A673 (cell line): ENCODE data around the gene TM4SF18. TPM values are rescaled to one million over a fixed set of nuclear protein-coding genes. Genes with fewer than 3 reads are reported as not detected.

Source experiments
- BruUV-seq: library from RNA; stranded (reverse); fragments of 400-500 nt; replicated peaks from 2 replicates; lab custom pipeline; 2021; lab: Mats Ljungman, UMichigan
- CTCF ChIA-PET: fragments of 300-600 bp; sonication (Branson Sonifier 250); formaldehyde crosslinking; loops from one replicate; lab custom pipeline; 2022; ENCODE audit warnings: antibody characterized with exemption; lab: Charles Lee
- POLR2A ChIA-PET: fragments of 300-600 bp; sonication (Branson Sonifier 250); formaldehyde crosslinking; loops from one replicate; lab custom pipeline; 2022; ENCODE audit warnings: antibody characterized with exemption; ENCODE audit not compliant: low non-redundant PET; lab: Charles Lee
- DNase-seq: peaks from one replicate; pipeline ENCODE4 v3.0.0-alpha.2; 2015; ENCODE audit warnings: low spot score
- H3K27ac ChIP-seq: fragments of 200-600 bp; sonication (generic); 2 replicates; pipeline ENCODE4 v1.5.1; 2016; ENCODE audit warnings: mixed run types, low read depth, mild to moderate bottlenecking, mixed read lengths, antibody characterized with exemption, low read length; ENCODE audit not compliant: poor library complexity, severe bottlenecking
- H3K27me3 ChIP-seq: fragments of 200-600 bp; sonication (generic); replicated peaks from 2 replicates; pipeline ENCODE4 v1.6.1; 2017; ENCODE audit warnings: mixed run types, low read depth, mild to moderate bottlenecking, mixed read lengths, antibody characterized with exemption, low read length; ENCODE audit not compliant: insufficient read depth, poor library complexity
- H3K36me3 ChIP-seq: fragments of 200-600 bp; sonication (generic); 2 replicates; pipeline ENCODE4 v1.6.1; 2016; ENCODE audit warnings: mixed run types, mild to moderate bottlenecking, mixed read lengths, antibody characterized with exemption, low read length; ENCODE audit not compliant: insufficient read depth, poor library complexity, severe bottlenecking
- H3K4me1 ChIP-seq: fragments of 200-600 bp; sonication (generic); 2 replicates; pipeline ENCODE4 v1.6.1; 2017; ENCODE audit warnings: mixed run types, mild to moderate bottlenecking, mixed read lengths, antibody characterized with exemption, low read length; ENCODE audit not compliant: insufficient read depth, poor library complexity, severe bottlenecking
- H3K4me3 ChIP-seq: fragments of 200-600 bp; sonication (generic); 2 replicates; pipeline ENCODE4 v1.5.1; 2016; ENCODE audit warnings: low read depth, mixed run types, mild to moderate bottlenecking, mixed read lengths, low read length; ENCODE audit not compliant: poor library complexity, severe bottlenecking
- H3K9me3 ChIP-seq: fragments of 200-600 bp; sonication (generic); 2 replicates; pipeline ENCODE4 v1.6.1; 2016; ENCODE audit warnings: mixed run types, low read depth, mild to moderate bottlenecking, mixed read lengths, antibody characterized with exemption, low read length; ENCODE audit not compliant: poor library complexity, severe bottlenecking
- CTCF ChIP-seq: fragments of 300-800, 200-600 bp; sonication (generic); conservative IDR thresholded peaks from 2 replicates; pipeline ENCODE4 v1.5.1; 2017; ENCODE audit warnings: low read depth, mild to moderate bottlenecking, antibody characterized with exemption, low read length, moderate library complexity, mixed read lengths
- EZH2 ChIP-seq: fragments of 200-600 bp; sonication (generic); IDR thresholded peaks from 2 replicates; pipeline ENCODE4 v1.6.1; 2017; ENCODE audit warnings: borderline replicate concordance, low read depth, mild to moderate bottlenecking, mixed read lengths, antibody characterized with exemption, low read length; ENCODE audit not compliant: poor library complexity, severe bottlenecking
- intact Hi-C: fragments of 100-400 bp; cut with micrococcal nuclease; formaldehyde crosslinking; loops from one replicate; pipeline ENCODE4 v1.10.0; 2022; ENCODE audit not compliant: unreplicated experiment
- total RNA-seq: library from RNA; stranded (reverse); gene quantifications from 2 replicates; pipeline ENCODE4 v1.2.3, GENCODE V29; 2021

Gene TM4SF18
- total RNA-seq, 1 experiment from 2014 or later: 1.5 TPM

DNA sequence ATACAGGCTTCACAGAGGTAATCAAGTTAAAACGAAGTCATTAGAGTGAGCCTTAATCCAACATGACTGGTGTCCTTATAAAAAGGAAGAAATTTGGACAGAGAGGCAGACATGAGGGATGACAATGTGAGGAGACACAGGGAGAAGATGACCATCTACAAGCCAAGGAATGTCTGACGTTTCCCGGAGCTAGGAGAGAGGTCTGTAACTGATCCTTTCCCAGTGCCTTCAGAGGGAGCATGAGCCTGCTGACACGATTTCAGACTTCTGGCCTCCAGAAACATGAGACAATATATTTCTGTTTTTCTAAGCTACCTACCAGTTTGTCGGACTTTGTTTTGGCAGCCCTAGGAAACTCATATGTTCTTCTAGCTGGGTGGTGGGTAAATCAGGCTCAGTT, 28.9 kb upstream of the TM4SF18 start:
- Histone ChIP-seq H3K36me3 (no peaks in the 10 kb centered on the region), H3K27ac (no peak overlapping the region), H3K9me3 (no peaks in the 10 kb centered on the region), H3K27me3 (no peaks in the 10 kb centered on the region), H3K4me1 (no peaks in the 10 kb centered on the region), H3K4me3 (no peak overlapping the region)
- TF ChIP-seq EZH2: no peak
- TF ChIP-seq CTCF: no peak
- no peak for DNase-seq
- BruUV-seq: no TSS peak
- ChIA-PET CTCF (no interaction called here), POLR2A (no interaction called here)
- intact Hi-C loops: no loop called here

GRCh38 chr3:149356630-149357029, 23.2 kb upstream of the TM4SF18 start:
- Histone ChIP-seq H3K4me1 (no peaks in the 10 kb centered on the region), H3K9me3 (no peaks in the 10 kb centered on the region), H3K36me3 (no peaks in the 10 kb centered on the region), H3K4me3 (no peak overlapping the region), H3K27ac (no peak overlapping the region), H3K27me3 (no peaks in the 10 kb centered on the region)
- TF ChIP-seq EZH2: no peak
- TF ChIP-seq CTCF: no peak
- DNase-seq: no peak
- no TSS peak for BruUV-seq
- intact Hi-C loops: no loop called here
- CTCF ChIA-PET: no interaction called here
- POLR2A ChIA-PET: no interaction called here

DNA sequence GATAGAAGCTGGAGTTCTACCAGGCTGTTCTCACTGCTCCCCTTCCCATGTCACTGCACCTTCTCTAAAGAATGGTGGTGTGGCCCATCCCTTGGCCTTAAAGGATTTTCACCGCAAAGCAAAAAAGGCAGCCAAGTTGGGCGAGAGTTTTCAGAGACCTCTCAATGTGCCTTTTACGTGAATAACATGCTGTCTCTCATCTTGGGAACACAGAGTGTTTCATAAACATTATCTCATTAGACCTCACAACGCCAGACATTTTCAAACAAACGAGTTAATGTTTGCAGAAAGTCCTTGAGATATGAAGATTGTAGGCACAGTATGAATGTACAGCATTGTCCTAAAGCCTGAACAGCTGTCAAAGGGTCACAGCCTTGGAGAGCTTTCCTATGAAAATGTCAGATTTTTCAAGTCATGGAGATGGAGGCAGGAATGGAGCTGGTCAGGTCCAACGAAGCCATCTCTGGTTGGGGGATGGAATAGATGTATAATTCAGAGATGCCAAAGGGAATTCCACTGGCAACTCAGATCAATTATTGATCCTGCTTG, 22.7 kb upstream of the TM4SF18 start:
- Histone ChIP-seq H3K4me3 (no peak overlapping the region), H3K27me3 (no peaks in the 10 kb centered on the region), H3K27ac (no peak overlapping the region), H3K9me3 (no peaks in the 10 kb centered on the region), H3K4me1 (no peaks in the 10 kb centered on the region), H3K36me3 (no peaks in the 10 kb centered on the region)
- ChIA-PET POLR2A (no interaction called here), CTCF (no interaction called here)
- intact Hi-C loops: no loop called here
- no peak for DNase-seq
- no peak for TF ChIP-seq CTCF
- no peak for TF ChIP-seq EZH2
- BruUV-seq: no TSS peak
